Cardiac muscle cell (in vitro differentiated cells and primary cell): ENCODE measurements around the gene PBX1. TPM values are rescaled to one million over a fixed set of nuclear protein-coding genes. Genes with fewer than 3 reads are reported as not detected.
A peak's percentile ranks its signal among the peaks of the same experiment; 100 is the strongest.

Experiments used
- DNase-seq, 2 donors: peaks; one replicate each; pipeline versions ENCODE4 v3.0.0 to v3.0.0-alpha.2; 2010 to 2017; ENCODE audit warnings: low read depth in 1 of 2, low spot score in 1 of 2
- H3K27ac ChIP-seq: fragments of 200-600 bp; sonication (generic); 2 replicates; pipeline ENCODE4 v1.5.1; 2016
- H3K27me3 ChIP-seq: fragments of 200-600 bp; sonication (generic); 2 replicates; pipeline ENCODE4 v1.6.0; 2016; ENCODE audit warnings: control low read depth
- H3K36me3 ChIP-seq: fragments of 200-600 bp; sonication (generic); 2 replicates; pipeline ENCODE4 v1.5.1; 2016; ENCODE audit warnings: control low read depth
- H3K4me1 ChIP-seq: fragments of 200-600 bp; sonication (generic); 2 replicates; pipeline ENCODE4 v1.8.1; 2017; ENCODE audit warnings: low read depth, mild to moderate bottlenecking, mixed run types
- H3K4me3 ChIP-seq: fragments of 200-600 bp; sonication (generic); 2 replicates; pipeline ENCODE4 v1.5.1; 2016; ENCODE audit warnings: mild to moderate bottlenecking
- H3K9me3 ChIP-seq: fragments of 200-600 bp; sonication (generic); 2 replicates; pipeline ENCODE4 v1.5.1; 2017; ENCODE audit warnings: low read depth, mild to moderate bottlenecking, control low read depth
- CTCF ChIP-seq: IDR thresholded peaks from 2 replicates; pipeline ENCODE4 v1.5.1; 2012; ENCODE audit warnings: low read depth, mild to moderate bottlenecking, low read length
- polyA plus RNA-seq: library from polyadenylated mRNA; unstranded; fragments of >200 nt; fragmentation: Nextera tagmentation; extraction: Ambion mirVana; gene quantifications from 2 replicates; pipeline ENCODE4 v1.2.1, GENCODE V29; 2016
- total RNA-seq: library from RNA; depleted of rRNA; stranded (reverse); fragments of >200 nt; gene quantifications from 2 replicates; pipeline ENCODE4 v1.2.3, GENCODE V29; 2016

PBX1 gene
- total and polyA plus RNA-seq, 2 experiments from 2014 or later = 43.5 to 182 TPM

- Histone ChIP-seq H3K27ac (no peak overlapping the region), H3K4me1 (peaks cover 28% of the 10 kb centered on the region), H3K27me3 (no peaks in the 10 kb centered on the region), H3K36me3 (no peaks in the 10 kb centered on the region), H3K4me3 (no peak overlapping the region), H3K9me3 (no peaks in the 10 kb centered on the region)
- no peak for TF ChIP-seq CTCF
- DNase-seq = no peak
Observed at GRCh38 chr1:164664127-164664526, 105.1 kb downstream of the PBX1 start.

GRCh38 chr1:164667001-164667400 lies 108.0 kb downstream of the PBX1 start:
- TF ChIP-seq CTCF = no peak
- no peak overlapping the region for H3K4me3 ChIP-seq
- H3K36me3 ChIP-seq = no peaks in the 10 kb centered on the region
- H3K27ac ChIP-seq = no peak overlapping the region
- peaks cover 33% of the 10 kb centered on the region for H3K4me1 ChIP-seq
- H3K9me3 ChIP-seq = no peaks in the 10 kb centered on the region
- no peak for DNase-seq
- no peaks in the 10 kb centered on the region for H3K27me3 ChIP-seq

GRCh38 chr1:164667600-164667999 lies 108.6 kb downstream of the PBX1 start:
- no peak for TF ChIP-seq CTCF
- Histone ChIP-seq H3K36me3 (no peaks in the 10 kb centered on the region), H3K27ac (no peak overlapping the region), H3K27me3 (no peaks in the 10 kb centered on the region), H3K4me3 (no peak overlapping the region), H3K9me3 (no peaks in the 10 kb centered on the region), H3K4me1 (peaks cover 39% of the 10 kb centered on the region)
- DNase-seq = no peak

GRCh38 chr1:164668491-164669400 lies 109.8 kb downstream of the PBX1 start:
- no peaks in the 10 kb centered on the region for H3K27me3 ChIP-seq
- peaks cover 39% of the 10 kb centered on the region for H3K4me1 ChIP-seq
- no peaks in the 10 kb centered on the region for H3K9me3 ChIP-seq
- no peak for DNase-seq
- H3K4me3 ChIP-seq = no peak overlapping the region
- no peaks in the 10 kb centered on the region for H3K36me3 ChIP-seq
- TF ChIP-seq CTCF = no peak
- H3K27ac ChIP-seq = peak overlapping the region; percentile 74

GRCh38 chr1:164670026-164670425 lies 111.0 kb downstream of the PBX1 start:
- Histone ChIP-seq H3K4me1 (peaks cover 39% of the 10 kb centered on the region), H3K4me3 (no peak overlapping the region), H3K27me3 (no peaks in the 10 kb centered on the region), H3K27ac (peak overlapping the region; percentile 74), H3K9me3 (no peaks in the 10 kb centered on the region), H3K36me3 (no peaks in the 10 kb centered on the region)
- DNase-seq = no peak
- no peak for TF ChIP-seq CTCF
